Trophoblast cell (in vitro differentiated cells and primary cell): ENCODE measurements around the gene NKX1-2.

Experiments used
- DNase-seq, 2 donors: peaks; one replicate each; pipeline ENCODE4 v3.0.0-alpha.2; 2016
- H2AFZ ChIP-seq: 2 replicates; pipeline ENCODE4 v1.6.1; 2013; ENCODE audit warnings: low read length, moderate library complexity, mild to moderate bottlenecking; ENCODE audit not compliant: insufficient read depth, poor library complexity
- H2AK5ac ChIP-seq: 2 replicates; pipeline ENCODE4 v1.6.1; 2013; ENCODE audit warnings: mild to moderate bottlenecking, low read length
- H2BK120ac ChIP-seq: 2 replicates; pipeline ENCODE4 v1.6.1; 2013; ENCODE audit warnings: low read length, mild to moderate bottlenecking, moderate library complexity; ENCODE audit not compliant: insufficient read depth, poor library complexity
- H2BK12ac ChIP-seq: 2 replicates; pipeline ENCODE4 v1.6.1; 2013; ENCODE audit warnings: mild to moderate bottlenecking, low read length, moderate library complexity
- H2BK5ac ChIP-seq: 2 replicates; pipeline ENCODE4 v1.6.1; 2013; ENCODE audit warnings: low read length, low read depth, moderate library complexity, mild to moderate bottlenecking; ENCODE audit not compliant: poor library complexity
- H3K14ac ChIP-seq: 2 replicates; pipeline ENCODE4 v1.6.1; 2013; ENCODE audit warnings: mild to moderate bottlenecking, low read length
- H3K18ac ChIP-seq: 2 replicates; pipeline ENCODE4 v1.6.1; 2013; ENCODE audit warnings: mild to moderate bottlenecking, low read length
- H3K23ac ChIP-seq: 2 replicates; pipeline ENCODE4 v1.6.1; 2013; ENCODE audit warnings: low read length
- H3K27ac ChIP-seq: 2 replicates; pipeline ENCODE4 v1.5.1; 2013; ENCODE audit warnings: low read depth, mild to moderate bottlenecking, inconsistent platforms, low read length, moderate library complexity
- H3K27me3 ChIP-seq: 2 replicates; pipeline ENCODE4 v1.6.1; 2013; ENCODE audit warnings: inconsistent platforms, mild to moderate bottlenecking, low read length, moderate library complexity; ENCODE audit not compliant: insufficient read depth
- H3K36me3 ChIP-seq, 2 experiments: 1 replicate in 1 of 2; 2 replicates in 1 of 2; pipeline ENCODE4 v1.6.1; 2013; ENCODE audit warnings: low read length in 2 of 2, mild to moderate bottlenecking in 2 of 2, moderate library complexity in 1 of 2; ENCODE audit not compliant: insufficient read depth in 2 of 2, control insufficient read depth in 1 of 2
- H3K4ac ChIP-seq: 2 replicates; pipeline ENCODE4 v1.6.1; 2013; ENCODE audit warnings: low read depth, mild to moderate bottlenecking, low read length, moderate library complexity
- H3K4me1 ChIP-seq, 2 experiments: 1 replicate in 1 of 2; 2 replicates in 1 of 2; pipeline ENCODE4 v1.6.1; 2013; ENCODE audit warnings: low read length in 2 of 2, mild to moderate bottlenecking in 2 of 2, moderate library complexity in 1 of 2; ENCODE audit not compliant: insufficient read depth in 2 of 2, control insufficient read depth in 1 of 2
- H3K4me2 ChIP-seq: 2 replicates; pipeline ENCODE4 v1.6.1; 2013; ENCODE audit warnings: inconsistent platforms, mild to moderate bottlenecking, low read length, moderate library complexity
- H3K4me3 ChIP-seq: 2 replicates; pipeline ENCODE4 v1.5.1; 2013; ENCODE audit warnings: mild to moderate bottlenecking, low read depth, low read length, inconsistent platforms
- H3K79me1 ChIP-seq: one replicate; pipeline ENCODE4 v1.6.1; 2013; ENCODE audit warnings: low read length
- H3K79me2 ChIP-seq: 2 replicates; pipeline ENCODE4 v1.6.1; 2013; ENCODE audit warnings: low read length, mild to moderate bottlenecking; ENCODE audit not compliant: control insufficient read depth, insufficient read depth, poor library complexity
- H3K9ac ChIP-seq: 2 replicates; pipeline ENCODE4 v1.6.1; 2013; ENCODE audit warnings: mild to moderate bottlenecking, low read length
- H3K9me3 ChIP-seq: 2 replicates; pipeline ENCODE4 v1.6.1; 2013; ENCODE audit warnings: low read depth, mild to moderate bottlenecking, control low read depth, inconsistent platforms, low read length; ENCODE audit not compliant: insufficient read depth
- H4K12ac ChIP-seq: 2 replicates; pipeline ENCODE4 v1.6.1; 2013; ENCODE audit warnings: low read depth, mild to moderate bottlenecking, low read length, moderate library complexity
- H4K8ac ChIP-seq: 2 replicates; pipeline ENCODE4 v1.6.1; 2013; ENCODE audit warnings: low read depth, mild to moderate bottlenecking, low read length, moderate library complexity
- H4K91ac ChIP-seq: one replicate; pipeline ENCODE4 v1.6.1; 2013; ENCODE audit warnings: low read depth, mild to moderate bottlenecking, low read length, moderate library complexity
- WGBS: extraction: QIAGEN DNeasy Blood & Tissue Kit; methylation state at CpG from one replicate; pipeline ENCODE4 v1.1.7; 2013; ENCODE audit warnings: missing lambda C conversion rate; ENCODE audit not compliant: insufficient read length, insufficient coverage; ENCODE audit errors: extremely low coverage; 5-methylcytosine and 5-hydroxymethylcytosine counted together

Gene NKX1-2

DNA sequence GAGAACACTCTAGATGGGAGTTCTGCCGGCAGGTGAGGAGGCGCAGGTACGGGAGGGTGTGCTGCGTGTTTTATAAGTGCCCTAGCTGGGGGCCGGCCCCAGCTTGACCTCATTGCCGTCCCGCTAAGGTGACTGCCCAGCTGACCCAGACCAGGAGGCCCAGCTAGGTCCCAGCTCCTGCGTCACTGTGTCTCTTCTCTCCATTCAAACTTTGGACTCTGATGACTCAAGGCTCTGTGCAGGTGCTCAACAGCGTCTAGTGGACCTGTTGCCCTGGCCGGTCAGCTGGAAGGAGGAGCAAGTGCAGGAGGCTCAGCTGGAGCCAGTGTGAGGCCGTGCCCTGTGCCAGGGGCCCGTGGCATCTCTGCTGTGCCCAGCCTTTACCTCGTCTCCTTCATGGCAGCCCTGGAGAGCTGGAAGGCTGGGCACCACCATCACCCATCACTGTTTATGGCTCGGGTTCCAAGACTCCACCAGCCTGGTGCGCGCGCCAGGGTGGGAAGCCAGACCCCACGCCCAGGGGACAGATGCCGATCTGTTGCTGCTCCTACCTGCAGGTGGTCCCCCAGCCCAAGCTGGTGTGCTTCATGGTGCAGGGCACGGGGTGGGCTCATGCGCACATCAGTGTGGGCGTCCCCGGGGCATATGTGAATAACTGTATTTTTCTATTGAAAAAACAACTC, 26.3 kb upstream of the NKX1-2 start:
- no peak overlapping the region for H3K4me3 ChIP-seq
- no peak overlapping the region for H4K91ac ChIP-seq
- H3K18ac ChIP-seq, result no peak overlapping the region
- H3K23ac ChIP-seq, result no peak overlapping the region
- no peak overlapping the region for H2BK5ac ChIP-seq
- H3K79me1 ChIP-seq, result no peaks in the 10 kb centered on the region
- H3K27ac ChIP-seq, result no peak overlapping the region
- no peak overlapping the region for H2AK5ac ChIP-seq
- H2BK12ac ChIP-seq, result no peak overlapping the region
- no peak overlapping the region for H3K4me2 ChIP-seq
- no peak overlapping the region for H3K9ac ChIP-seq
- no peaks in the 10 kb centered on the region for H3K79me2 ChIP-seq
- no peaks in the 10 kb centered on the region for H3K9me3 ChIP-seq
- H4K12ac ChIP-seq, result no peak overlapping the region
- WGBS, result no CpG with 5 or more reads among the region's 23 CpGs
- no peak overlapping the region for H3K4ac ChIP-seq
- H2BK120ac ChIP-seq, result no peak overlapping the region
- H4K8ac ChIP-seq, result no peak overlapping the region
- no peak overlapping the region for H3K14ac ChIP-seq
- H3K27me3 ChIP-seq, result no peaks in the 10 kb centered on the region
- DNase-seq, result peak in 1 of 2 donors; percentile 45
- H3K36me3 ChIP-seq, result no peaks in the 10 kb centered on the region
- peaks cover 0 to 15% of the 10 kb centered on the region in 2 experiments for H3K4me1 ChIP-seq
- H2AFZ ChIP-seq, result no peak overlapping the region

DNA sequence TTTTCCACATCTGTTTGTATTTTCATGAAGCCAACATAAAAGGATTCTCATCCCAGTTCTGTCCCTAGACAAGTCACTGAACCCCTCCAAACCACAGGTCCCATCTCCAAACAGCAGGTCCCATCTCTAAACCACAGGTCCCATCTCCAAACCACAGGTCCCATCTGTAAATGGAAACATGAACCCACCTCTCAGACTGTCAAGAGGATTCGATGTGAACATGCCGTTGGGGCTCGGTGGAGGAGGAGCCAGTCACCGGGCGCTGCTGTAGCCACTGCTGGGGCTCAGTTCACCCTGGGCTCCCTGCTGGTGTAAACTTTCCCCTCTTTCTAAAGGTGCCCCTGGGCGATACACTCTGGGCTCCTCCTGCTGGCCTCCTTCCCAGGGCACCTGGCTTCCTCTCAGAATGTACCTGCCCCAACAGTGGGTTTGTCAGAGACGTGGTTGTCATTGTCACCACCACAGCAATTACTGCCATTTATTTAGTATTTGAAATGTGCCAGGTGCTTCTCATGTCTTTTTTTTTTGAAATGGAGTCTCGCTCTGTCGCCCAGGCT, 24.8 kb upstream of the NKX1-2 start:
- Histone ChIP-seq H3K4ac (no peak overlapping the region), H3K4me2 (no peak overlapping the region), H3K18ac (no peak overlapping the region), H3K79me1 (no peaks in the 10 kb centered on the region), H2AFZ (no peak overlapping the region), H2BK12ac (no peak overlapping the region), H3K27me3 (no peaks in the 10 kb centered on the region), H4K8ac (no peak overlapping the region), H3K9ac (no peak overlapping the region), H3K14ac (no peak overlapping the region), H3K9me3 (no peaks in the 10 kb centered on the region), H4K12ac (no peak overlapping the region), H2AK5ac (no peak overlapping the region), H3K4me3 (no peak overlapping the region), H2BK120ac (no peak overlapping the region), H4K91ac (no peak overlapping the region), H3K79me2 (no peaks in the 10 kb centered on the region), H3K36me3 (no peaks in the 10 kb centered on the region), H3K23ac (no peak overlapping the region), H3K27ac (no peak overlapping the region), H2BK5ac (no peak overlapping the region), H3K4me1 (peaks cover 0 to 9% of the 10 kb centered on the region in 2 experiments)
- no CpG with 5 or more reads among the region's 9 CpGs for WGBS
- DNase-seq, result no peak

DNA sequence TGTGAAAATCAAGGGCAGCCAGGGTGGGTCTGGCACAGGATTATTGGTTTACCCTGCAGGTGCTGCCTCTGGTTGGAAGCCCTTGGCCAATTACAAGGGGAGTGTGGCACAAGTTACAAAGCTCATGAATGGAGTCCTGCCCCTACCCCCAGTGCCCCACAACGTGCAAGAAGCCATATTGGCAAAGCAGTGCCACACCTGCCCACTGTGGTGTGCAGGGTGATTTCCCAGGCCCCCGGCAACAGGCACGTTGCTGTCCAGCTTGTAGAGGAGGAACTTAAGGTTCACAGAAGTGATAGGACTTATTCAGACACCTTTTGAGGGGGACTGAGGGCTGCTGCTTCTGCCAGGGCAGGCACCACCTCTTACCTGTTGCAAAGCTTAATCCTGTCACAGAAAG, 23.2 kb upstream of the NKX1-2 start:
- WGBS, result no CpG with 5 or more reads among the region's 3 CpGs
- no peak overlapping the region for H2AFZ ChIP-seq

DNA sequence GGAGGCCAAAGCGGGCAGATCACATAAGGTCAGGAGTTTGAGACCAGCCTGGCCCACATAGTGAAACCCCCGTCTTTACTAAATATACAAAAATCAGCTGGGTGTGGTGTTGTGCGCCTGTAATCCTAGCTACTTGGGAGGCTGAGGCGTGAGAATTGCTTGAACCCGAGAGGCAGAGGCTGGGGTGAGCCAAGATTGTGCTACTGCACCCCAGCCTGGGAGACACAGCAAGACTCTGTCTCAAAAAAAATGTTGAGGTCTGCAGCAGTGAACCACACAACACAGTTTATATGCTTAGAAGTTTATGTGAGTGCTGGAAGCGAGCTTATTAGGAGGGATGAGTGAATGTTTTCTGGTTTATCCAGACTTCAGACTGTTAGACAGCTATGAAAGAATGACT, 22.2 kb upstream of the NKX1-2 start:
- H3K79me2 ChIP-seq, result no peaks in the 10 kb centered on the region
- H3K18ac ChIP-seq, result no peak overlapping the region
- WGBS, result no CpG with 5 or more reads among the region's 6 CpGs

More for the DNA sequence above, 23.2 kb upstream of the NKX1-2 start:
- H4K91ac ChIP-seq, result no peak overlapping the region
- H2BK120ac ChIP-seq, result no peak overlapping the region
- no peak overlapping the region for H3K4me3 ChIP-seq
- no peak overlapping the region for H2BK12ac ChIP-seq
- H3K18ac ChIP-seq, result no peak overlapping the region
- H4K8ac ChIP-seq, result no peak overlapping the region
- H3K27ac ChIP-seq, result no peak overlapping the region
- H3K23ac ChIP-seq, result no peak overlapping the region
- no peaks in the 10 kb centered on the region for H3K79me2 ChIP-seq
- no peak for DNase-seq
- H3K36me3 ChIP-seq, result no peaks in the 10 kb centered on the region
- no peak overlapping the region for H3K9ac ChIP-seq
- H3K27me3 ChIP-seq, result no peaks in the 10 kb centered on the region
- H2BK5ac ChIP-seq, result no peak overlapping the region
- H3K4me2 ChIP-seq, result no peak overlapping the region
- no peak overlapping the region for H2AK5ac ChIP-seq
- no peak overlapping the region for H4K12ac ChIP-seq
- H3K9me3 ChIP-seq, result no peaks in the 10 kb centered on the region
- no peak overlapping the region for H3K4ac ChIP-seq
- peaks cover 0 to 7% of the 10 kb centered on the region in 2 experiments for H3K4me1 ChIP-seq
- H3K79me1 ChIP-seq, result no peaks in the 10 kb centered on the region
- H3K14ac ChIP-seq, result no peak overlapping the region

More for the DNA sequence above, 22.2 kb upstream of the NKX1-2 start:
- no peak overlapping the region for H4K12ac ChIP-seq
- DNase-seq, result no peak
- no peaks in the 10 kb centered on the region for H3K4me1 ChIP-seq
- no peak overlapping the region for H2BK5ac ChIP-seq
- H3K9ac ChIP-seq, result no peak overlapping the region
- H3K4me3 ChIP-seq, result no peak overlapping the region
- no peaks in the 10 kb centered on the region for H3K27me3 ChIP-seq
- no peak overlapping the region for H2AK5ac ChIP-seq
- no peak overlapping the region for H2BK12ac ChIP-seq
- no peak overlapping the region for H3K4ac ChIP-seq
- no peaks in the 10 kb centered on the region for H3K36me3 ChIP-seq
- no peaks in the 10 kb centered on the region for H3K9me3 ChIP-seq
- no peak overlapping the region for H4K8ac ChIP-seq
- H3K79me1 ChIP-seq, result no peaks in the 10 kb centered on the region
- H3K4me2 ChIP-seq, result no peak overlapping the region
- H4K91ac ChIP-seq, result no peak overlapping the region
- no peak overlapping the region for H2BK120ac ChIP-seq
- H3K23ac ChIP-seq, result no peak overlapping the region
- H3K27ac ChIP-seq, result no peak overlapping the region
- no peak overlapping the region for H3K14ac ChIP-seq
- no peak overlapping the region for H2AFZ ChIP-seq
